Body of pancreas (tissue), 4 donors: ENCODE measurements around the gene BSND. TPM values are rescaled to one million over a fixed set of nuclear protein-coding genes. Genes with fewer than 3 reads are reported as not detected.
A peak's percentile ranks its signal among the peaks of the same experiment; 100 is the strongest.

Experiments used
- ATAC-seq: fragments of 150-250 bp; one replicate; pipeline ENCODE4 v1.9.1; 2016
- DNase-seq, 4 donors: peaks; one replicate each; pipeline ENCODE4 v3.0.0-alpha.2; 2019
- H3K27ac ChIP-seq, 4 donors: fragments of 200-600 bp; sonication (generic); 1 replicate in 3 of 4; 2 replicates in 1 of 4; pipeline versions ENCODE4 v1.5.1 to v1.6.1; 2016 to 2019; ENCODE audit warnings: mild to moderate bottlenecking in 1 of 4, mixed read lengths in 1 of 4, moderate library complexity in 1 of 4
- H3K27me3 ChIP-seq, 2 donors: fragments of 200-600 bp; sonication (generic); one replicate each; pipeline ENCODE4 v1.6.0; 2016; ENCODE audit warnings: mild to moderate bottlenecking in 1 of 2
- H3K36me3 ChIP-seq, 2 donors: fragments of 200-600 bp; sonication (generic); replicated peaks in 1 of 2; 2 replicates each; pipeline ENCODE4 v1.5.1; 2016; ENCODE audit warnings: low read depth in 2 of 2; ENCODE audit not compliant: insufficient read depth in 1 of 2
- H3K4me1 ChIP-seq: fragments of 200-600 bp; sonication (generic); one replicate; pipeline ENCODE4 v1.6.0; 2016
- H3K4me3 ChIP-seq, 2 donors: fragments of 200-600 bp; sonication (generic); 1 replicate in 1 of 2; 2 replicates in 1 of 2; pipeline ENCODE4 v1.5.1; 2016 to 2019
- H3K9me3 ChIP-seq, 3 donors: fragments of 200-600 bp; sonication (generic); 1 replicate in 2 of 3; 2 replicates in 1 of 3; pipeline ENCODE4 v1.5.1; 2016
- POLR2A ChIP-seq, 3 donors: fragments of 450-650 bp; IDR thresholded peaks; one replicate each; pipeline ENCODE4 v1.6.1; 2016; ENCODE audit warnings: antibody characterized with exemption in 3 of 3, mild to moderate bottlenecking in 2 of 3
- WGBS, 2 donors: methylation state at CpG; one replicate each; pipeline ENCODE4 v1.1.5; 2017; 5-methylcytosine and 5-hydroxymethylcytosine counted together
- intact Hi-C: fragments of 100-400 bp; cut with DNase I; formaldehyde crosslinking; loops from one replicate; pipeline ENCODE4 v1.15.1; 2023
- total RNA-seq, 2 donors: library from RNA; depleted of rRNA; stranded (reverse); fragments of >200 nt; gene quantifications; one replicate each; pipeline ENCODE4 v1.1.0, GENCODE V29; 2016
- TF ChIP-seq, protein P1 (sequence below), 7 experiments: fragments of 450-650 bp in 4 of 7; fragments of 200-600 bp in 3 of 7; sonication (generic) in 3 of 7; IDR thresholded peaks; one replicate each; pipeline ENCODE4 v1.5.1; 2016 to 2019; ENCODE audit warnings: antibody characterized with exemption in 7 of 7

BSND gene
- total RNA-seq, 2 donors from 2014 or later, result not detected

DNA sequence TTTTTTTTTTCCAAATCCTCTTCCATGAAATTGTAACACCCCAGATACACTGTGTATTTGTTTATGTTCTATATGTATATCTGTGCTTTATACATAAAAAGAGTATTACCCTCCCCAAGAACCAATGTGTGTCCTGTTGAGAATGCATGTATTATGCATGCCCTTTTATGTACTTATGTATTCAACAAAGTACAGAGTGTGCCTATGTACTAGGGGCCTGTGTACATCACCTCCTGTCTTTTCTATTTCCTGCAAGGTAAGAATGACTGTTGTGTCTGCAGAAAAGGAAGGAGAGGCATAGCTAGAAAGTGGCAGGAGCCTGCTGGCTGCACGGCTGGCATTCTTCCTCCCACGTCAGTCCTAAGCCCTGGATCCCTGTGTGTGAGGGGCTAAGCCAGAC, 11.3 kb upstream of the BSND start:
- DNase-seq, result no peak

DNA sequence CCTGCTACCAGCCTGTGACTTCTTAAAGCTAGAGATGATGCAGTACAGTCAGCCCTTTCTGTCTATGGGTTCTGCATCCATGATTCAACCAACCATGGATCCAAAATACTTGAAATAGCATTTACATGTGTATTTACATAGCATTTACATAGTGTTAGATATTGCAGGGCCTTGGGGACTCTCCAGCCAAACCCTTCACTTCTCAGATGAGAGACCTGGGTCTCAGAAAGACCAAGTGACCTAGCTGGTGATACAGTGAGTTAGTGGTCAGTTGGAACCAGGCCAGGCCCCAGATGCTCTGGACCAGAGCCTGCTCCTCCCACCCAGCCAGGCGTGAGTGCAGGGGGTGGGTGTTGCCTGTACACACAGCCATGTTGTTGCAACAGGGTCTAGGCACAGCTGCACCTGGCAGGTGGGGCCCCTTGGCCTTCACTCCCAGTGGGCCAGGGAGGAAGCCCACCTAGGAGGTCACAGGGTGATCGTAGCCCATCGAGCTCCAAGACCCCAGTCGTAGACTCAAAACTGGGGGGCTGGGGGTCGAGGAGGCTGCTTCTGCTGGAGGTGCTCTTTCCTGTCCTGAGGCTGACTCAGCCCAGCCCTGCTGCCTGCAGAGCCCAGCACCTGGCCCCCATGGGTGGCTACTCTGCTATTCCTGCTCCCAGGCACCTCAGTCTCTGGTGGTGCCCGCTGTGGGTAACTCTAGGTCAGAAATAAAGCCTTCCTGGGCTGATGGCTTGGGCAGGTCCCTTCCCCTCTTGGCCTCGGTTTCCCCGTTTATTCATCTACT, 10.6 kb upstream of the BSND start:
- Histone ChIP-seq H3K9me3 (no peaks in the 10 kb centered on the region), H3K36me3 (no peaks in the 10 kb centered on the region), H3K4me3 (no peak overlapping the region), H3K27ac (no peak overlapping the region), H3K4me1 (peaks cover 6% of the 10 kb centered on the region), H3K27me3 (no peaks in the 10 kb centered on the region)
- ATAC-seq, result no peak
- intact Hi-C loops, result no loop called here
- WGBS, 2 donors, result 85 to 86% methylated on average over 3 to 8 of the region's 8 CpGs
- no peak for DNase-seq
- TF ChIP-seq POLR2A (IDR thresholded peaks at IDR 0.05), result no peak
- TF ChIP-seq, protein P1, sequence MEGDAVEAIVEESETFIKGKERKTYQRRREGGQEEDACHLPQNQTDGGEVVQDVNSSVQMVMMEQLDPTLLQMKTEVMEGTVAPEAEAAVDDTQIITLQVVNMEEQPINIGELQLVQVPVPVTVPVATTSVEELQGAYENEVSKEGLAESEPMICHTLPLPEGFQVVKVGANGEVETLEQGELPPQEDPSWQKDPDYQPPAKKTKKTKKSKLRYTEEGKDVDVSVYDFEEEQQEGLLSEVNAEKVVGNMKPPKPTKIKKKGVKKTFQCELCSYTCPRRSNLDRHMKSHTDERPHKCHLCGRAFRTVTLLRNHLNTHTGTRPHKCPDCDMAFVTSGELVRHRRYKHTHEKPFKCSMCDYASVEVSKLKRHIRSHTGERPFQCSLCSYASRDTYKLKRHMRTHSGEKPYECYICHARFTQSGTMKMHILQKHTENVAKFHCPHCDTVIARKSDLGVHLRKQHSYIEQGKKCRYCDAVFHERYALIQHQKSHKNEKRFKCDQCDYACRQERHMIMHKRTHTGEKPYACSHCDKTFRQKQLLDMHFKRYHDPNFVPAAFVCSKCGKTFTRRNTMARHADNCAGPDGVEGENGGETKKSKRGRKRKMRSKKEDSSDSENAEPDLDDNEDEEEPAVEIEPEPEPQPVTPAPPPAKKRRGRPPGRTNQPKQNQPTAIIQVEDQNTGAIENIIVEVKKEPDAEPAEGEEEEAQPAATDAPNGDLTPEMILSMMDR (IDR thresholded peaks at IDR 0.05), result no peak

More for the DNA sequence above, 11.3 kb upstream of the BSND start:
- no peak overlapping the region for H3K27ac ChIP-seq
- H3K27me3 ChIP-seq, result no peaks in the 10 kb centered on the region
- H3K9me3 ChIP-seq, result no peaks in the 10 kb centered on the region
- no peaks in the 10 kb centered on the region for H3K36me3 ChIP-seq
- TF ChIP-seq, protein P1 (IDR thresholded peaks at IDR 0.05), result no peak
- no peak for TF ChIP-seq POLR2A (IDR thresholded peaks at IDR 0.05)
- H3K4me3 ChIP-seq, result no peak overlapping the region
- peaks cover 6% of the 10 kb centered on the region for H3K4me1 ChIP-seq
- no peak for ATAC-seq
- intact Hi-C loops, result no loop called here
- 76 to 96% methylated on average over 2 of the region's 2 CpGs for WGBS, 2 donors

DNA sequence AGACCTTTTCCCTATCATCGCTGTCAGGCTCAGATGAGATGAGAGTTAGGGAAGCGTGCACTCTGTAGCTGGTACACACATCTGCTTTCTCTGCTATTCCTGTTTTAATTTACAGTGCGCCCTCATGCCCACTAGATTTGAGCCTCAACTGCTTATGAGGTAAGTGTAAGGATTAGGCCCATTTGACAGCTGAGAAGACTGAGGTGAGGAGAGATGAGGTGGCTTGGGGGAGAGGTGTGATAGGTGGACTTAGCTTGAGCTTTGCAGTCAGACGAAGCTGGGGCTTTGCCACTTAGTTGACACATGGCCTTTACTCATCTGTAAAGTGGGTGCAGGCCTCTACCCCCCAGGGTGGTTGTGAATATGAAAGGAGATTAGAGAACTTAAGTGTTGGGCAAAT, 9.8 kb upstream of the BSND start:
- H3K27ac ChIP-seq, result no peak overlapping the region
- 92 to 95% methylated on average over 4 of the region's 4 CpGs for WGBS, 2 donors

DNA sequence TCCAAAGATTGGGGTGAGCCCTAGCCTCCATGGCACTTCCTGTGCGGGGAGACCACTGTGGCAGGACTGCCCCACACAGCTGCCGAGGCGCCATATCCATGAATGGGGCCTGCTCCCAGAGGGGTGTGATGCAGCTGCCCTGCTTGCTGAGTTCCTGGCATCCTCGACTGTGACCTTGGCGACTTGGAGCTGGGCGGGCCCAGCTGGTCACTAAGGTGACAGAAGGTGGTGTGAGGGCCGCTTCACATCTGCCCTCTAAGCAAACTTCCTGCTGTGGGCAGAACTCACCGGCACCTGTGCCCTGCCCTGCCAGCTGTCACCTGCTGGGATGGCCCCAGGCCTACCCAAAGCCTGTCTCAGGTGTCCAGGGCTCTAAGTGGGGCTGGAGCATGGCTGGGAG, 9.3 kb upstream of the BSND start:
- DNase-seq, result peak; percentile 51 to 79 (median 78)
- peak; percentile 72 for ATAC-seq
- intact Hi-C loops, result no loop called here
- Histone ChIP-seq H3K36me3 (no peaks in the 10 kb centered on the region), H3K4me1 (peaks cover 6% of the 10 kb centered on the region), H3K9me3 (no peaks in the 10 kb centered on the region), H3K4me3 (no peak overlapping the region), H3K27me3 (no peaks in the 10 kb centered on the region), H3K27ac (no peak overlapping the region)
- TF ChIP-seq, protein P1 (IDR thresholded peaks at IDR 0.05), result no peak
- TF ChIP-seq POLR2A (IDR thresholded peaks at IDR 0.05), result peak in 1 of 3 donors; percentile 12
- WGBS, 2 donors, result 28 to 44% methylated on average over 5 to 8 of the region's 8 CpGs

More for the DNA sequence above, 9.8 kb upstream of the BSND start:
- intact Hi-C loops, result no loop called here
- H3K9me3 ChIP-seq, result no peaks in the 10 kb centered on the region
- TF ChIP-seq, protein P1 (IDR thresholded peaks at IDR 0.05), result no peak
- no peak for TF ChIP-seq POLR2A (IDR thresholded peaks at IDR 0.05)
- no peaks in the 10 kb centered on the region for H3K27me3 ChIP-seq
- no peak for ATAC-seq
- no peaks in the 10 kb centered on the region for H3K36me3 ChIP-seq
- peaks cover 6% of the 10 kb centered on the region for H3K4me1 ChIP-seq
- no peak overlapping the region for H3K4me3 ChIP-seq
- no peak for DNase-seq
